Rectal smooth muscle tissue (tissue), 1 donor: ENCODE results near the gene TMEM150C.
"Not testable (repeated sequence)": the region's sequence is repeated elsewhere in the genome, so short reads cannot be mapped to it uniquely, and the experiment has no call there.

Source experiments
- H3K27ac ChIP-seq: one replicate; pipeline ENCODE4 v1.7.0; 2013; ENCODE audit warnings: low read depth, low read length, inconsistent platforms
- H3K27me3 ChIP-seq: one replicate; pipeline ENCODE4 v1.7.0; 2013; ENCODE audit warnings: low read length; ENCODE audit not compliant: control insufficient read depth, insufficient read depth
- H3K36me3 ChIP-seq: one replicate; pipeline ENCODE4 v1.7.0; 2013; ENCODE audit warnings: low read length; ENCODE audit not compliant: control insufficient read depth, insufficient read depth
- H3K4me1 ChIP-seq: one replicate; pipeline ENCODE4 v1.7.0; 2013; ENCODE audit warnings: low read length; ENCODE audit not compliant: control insufficient read depth, insufficient read depth
- H3K4me3 ChIP-seq: one replicate; pipeline ENCODE4 v1.7.0; 2013; ENCODE audit warnings: low read length
- H3K9ac ChIP-seq: one replicate; pipeline ENCODE4 v1.7.0; 2013; ENCODE audit warnings: low read length

Gene TMEM150C

GRCh38 chr4:82480771-82481505 lies 80.8 kb downstream of the TMEM150C start:
- Histone ChIP-seq H3K27ac (no peak overlapping the region), H3K9ac (no peak overlapping the region), H3K4me3 (no peak overlapping the region), H3K36me3 (no peaks in the 10 kb centered on the region), H3K27me3 (no peaks in the 10 kb centered on the region), H3K4me1 (no peaks in the 10 kb centered on the region)

- Histone ChIP-seq H3K36me3 (no peaks in the 10 kb centered on the region), H3K9ac (no peak overlapping the region), H3K4me1 (no peaks in the 10 kb centered on the region), H3K27ac (no peak overlapping the region), H3K27me3 (no peaks in the 10 kb centered on the region), H3K4me3 (no peak overlapping the region)
Observed at GRCh38 chr4:82479562-82479961, 82.2 kb downstream of the TMEM150C start.

- H3K4me3 ChIP-seq = not testable (repeated sequence)
Observed at GRCh38 chr4:82477469-82477868, 84.3 kb downstream of the TMEM150C start.

GRCh38 chr4:82475931-82476330 lies 85.9 kb downstream of the TMEM150C start:
- not testable (repeated sequence) for H3K4me1 ChIP-seq, H3K9ac ChIP-seq, H3K27me3 ChIP-seq, H3K27ac ChIP-seq, H3K4me3 ChIP-seq, H3K36me3 ChIP-seq

More at GRCh38 chr4:82477469-82477868, 84.3 kb downstream of the TMEM150C start:
- H3K4me1 ChIP-seq, H3K9ac ChIP-seq, H3K36me3 ChIP-seq, H3K27me3 ChIP-seq, H3K27ac ChIP-seq: not testable (repeated sequence)

GRCh38 chr4:82473621-82474164 lies 88.1 kb downstream of the TMEM150C start:
- Histone ChIP-seq H3K27ac (no peak overlapping the region), H3K36me3 (no peaks in the 10 kb centered on the region), H3K9ac (no peak overlapping the region), H3K4me1 (no peaks in the 10 kb centered on the region), H3K27me3 (no peaks in the 10 kb centered on the region), H3K4me3 (no peak overlapping the region)

GRCh38 chr4:82473080-82473479 lies 88.7 kb downstream of the TMEM150C start:
- H3K4me3 ChIP-seq, H3K27me3 ChIP-seq, H3K36me3 ChIP-seq, H3K9ac ChIP-seq, H3K4me1 ChIP-seq, H3K27ac ChIP-seq: not testable (repeated sequence)

- Histone ChIP-seq H3K27me3 (no peaks in the 10 kb centered on the region), H3K27ac (no peak overlapping the region), H3K4me1 (no peaks in the 10 kb centered on the region), H3K4me3 (no peak overlapping the region), H3K9ac (no peak overlapping the region), H3K36me3 (no peaks in the 10 kb centered on the region)
Observed at GRCh38 chr4:82469791-82470345, 91.9 kb downstream of the TMEM150C start.

- Histone ChIP-seq H3K9ac (no peak overlapping the region), H3K36me3 (no peaks in the 10 kb centered on the region), H3K27ac (no peak overlapping the region), H3K4me1 (no peaks in the 10 kb centered on the region), H3K27me3 (no peaks in the 10 kb centered on the region), H3K4me3 (no peak overlapping the region)
Observed at GRCh38 chr4:82467471-82467870, 94.3 kb downstream of the TMEM150C start.

GRCh38 chr4:82463221-82463620 lies 98.6 kb downstream of the TMEM150C start:
- Histone ChIP-seq H3K4me3 (no peak overlapping the region), H3K27me3 (no peaks in the 10 kb centered on the region), H3K4me1 (no peaks in the 10 kb centered on the region), H3K36me3 (peaks cover 8% of the 10 kb centered on the region), H3K27ac (no peak overlapping the region), H3K9ac (no peak overlapping the region)

GRCh38 chr4:82462415-82462831 lies 99.4 kb downstream of the TMEM150C start:
- Histone ChIP-seq H3K4me3 (no peak overlapping the region), H3K27ac (no peak overlapping the region)

GRCh38 chr4:82461710-82462109 lies 100.1 kb downstream of the TMEM150C start:
- H3K4me1 ChIP-seq = no peaks in the 10 kb centered on the region
- H3K4me3 ChIP-seq = no peak overlapping the region
- H3K36me3 ChIP-seq = peaks cover 8% of the 10 kb centered on the region
- no peak overlapping the region for H3K27ac ChIP-seq
- no peaks in the 10 kb centered on the region for H3K27me3 ChIP-seq
- no peak overlapping the region for H3K9ac ChIP-seq

More at GRCh38 chr4:82462415-82462831, 99.4 kb downstream of the TMEM150C start:
- peaks cover 8% of the 10 kb centered on the region for H3K36me3 ChIP-seq
- H3K27me3 ChIP-seq = no peaks in the 10 kb centered on the region
- H3K9ac ChIP-seq = no peak overlapping the region
- H3K4me1 ChIP-seq = no peaks in the 10 kb centered on the region

GRCh38 chr4:82458729-82459128 lies 103.1 kb downstream of the TMEM150C start:
- Histone ChIP-seq H3K4me3 (no peak overlapping the region), H3K36me3 (peaks cover 8% of the 10 kb centered on the region), H3K4me1 (no peaks in the 10 kb centered on the region), H3K27me3 (no peaks in the 10 kb centered on the region), H3K27ac (no peak overlapping the region), H3K9ac (no peak overlapping the region)

- H3K36me3 ChIP-seq = peaks cover 8% of the 10 kb centered on the region
Observed at GRCh38 chr4:82457266-82457665, 104.5 kb downstream of the TMEM150C start.

More at GRCh38 chr4:82457266-82457665, 104.5 kb downstream of the TMEM150C start:
- Histone ChIP-seq H3K27me3 (no peaks in the 10 kb centered on the region), H3K4me1 (no peaks in the 10 kb centered on the region), H3K27ac (no peak overlapping the region), H3K9ac (no peak overlapping the region), H3K4me3 (no peak overlapping the region)
